Neuron (in vitro differentiated cells): ENCODE data around the gene PMPCB.
"Not testable (repeated sequence)": the region's sequence is repeated elsewhere in the genome, so short reads cannot be mapped to it uniquely, and the experiment has no call there.

Source experiments
- H2AFZ ChIP-seq: one replicate; pipeline ENCODE4 v1.6.1; 2013; ENCODE audit warnings: low read depth, mild to moderate bottlenecking, inconsistent platforms, low read length, moderate library complexity
- H3K27me3 ChIP-seq: one replicate; pipeline ENCODE4 v1.6.1; 2013; ENCODE audit warnings: low read length; ENCODE audit not compliant: insufficient read depth
- H3K36me3 ChIP-seq: one replicate; pipeline ENCODE4 v1.6.1; 2013; ENCODE audit warnings: low read length; ENCODE audit not compliant: insufficient read depth
- H3K4me1 ChIP-seq: one replicate; pipeline ENCODE4 v1.6.1; 2013; ENCODE audit warnings: low read length; ENCODE audit not compliant: insufficient read depth
- H3K4me3 ChIP-seq: 2 replicates; pipeline ENCODE4 v1.5.1; 2013; ENCODE audit warnings: mild to moderate bottlenecking, low read length, moderate library complexity
- H3K9me3 ChIP-seq: one replicate; pipeline ENCODE4 v1.6.1; 2013; ENCODE audit warnings: low read length

Gene PMPCB

GRCh38 chr7:103296901-103297836, at the start of gene PMPCB:
TSS of gene PMPCB (plus strand) at chr7:103297435. CDS start at chr7:103297460, 25 bp downstream.
- H3K4me3 ChIP-seq: peak within 1 kb of the TSS; percentile 94
- no peaks in the 10 kb centered on the region for H3K9me3 ChIP-seq
- no peaks in the 10 kb centered on the region for H3K27me3 ChIP-seq
- peaks cover 34% of the 10 kb centered on the region for H3K36me3 ChIP-seq
- H2AFZ ChIP-seq: peak within 1 kb of the TSS; percentile 86
- H3K4me1 ChIP-seq: peaks cover 24% of the 10 kb centered on the region

- not testable (repeated sequence) for H2AFZ ChIP-seq, H3K9me3 ChIP-seq, H3K36me3 ChIP-seq, H3K4me1 ChIP-seq, H3K27me3 ChIP-seq, H3K4me3 ChIP-seq
These were observed 43.3 kb upstream of the PMPCB start for GRCh38 chr7:103253699-103254506.

GRCh38 chr7:103264054-103264453, 33.2 kb upstream of the PMPCB start:
- H2AFZ ChIP-seq, H3K4me1 ChIP-seq, H3K27me3 ChIP-seq, H3K4me3 ChIP-seq, H3K36me3 ChIP-seq, H3K9me3 ChIP-seq: not testable (repeated sequence)

- not testable (repeated sequence) for H2AFZ ChIP-seq, H3K4me3 ChIP-seq, H3K36me3 ChIP-seq, H3K4me1 ChIP-seq, H3K9me3 ChIP-seq, H3K27me3 ChIP-seq
These were observed 31.0 kb upstream of the PMPCB start for GRCh38 chr7:103266229-103266628.

DNA sequence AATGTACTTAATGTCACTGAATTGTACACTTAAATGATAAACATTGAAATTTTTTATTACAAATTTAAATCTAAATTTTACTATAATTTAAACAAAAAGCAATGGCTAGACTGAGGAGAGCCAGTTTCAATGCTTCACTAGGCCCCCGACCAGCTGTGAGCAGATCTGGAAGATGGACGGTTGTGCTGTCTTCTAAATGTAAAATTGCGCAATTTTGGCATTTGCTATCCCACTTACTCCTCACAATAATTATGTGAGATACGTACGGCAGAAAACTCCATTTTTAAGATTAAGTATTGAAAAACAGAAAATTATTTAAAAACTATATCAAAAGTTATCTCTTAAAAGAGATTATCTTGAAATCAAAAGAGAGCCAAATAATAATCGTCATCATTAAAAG, 23.9 kb upstream of the PMPCB start:
- not testable (repeated sequence) for H3K9me3 ChIP-seq, H3K4me1 ChIP-seq

DNA sequence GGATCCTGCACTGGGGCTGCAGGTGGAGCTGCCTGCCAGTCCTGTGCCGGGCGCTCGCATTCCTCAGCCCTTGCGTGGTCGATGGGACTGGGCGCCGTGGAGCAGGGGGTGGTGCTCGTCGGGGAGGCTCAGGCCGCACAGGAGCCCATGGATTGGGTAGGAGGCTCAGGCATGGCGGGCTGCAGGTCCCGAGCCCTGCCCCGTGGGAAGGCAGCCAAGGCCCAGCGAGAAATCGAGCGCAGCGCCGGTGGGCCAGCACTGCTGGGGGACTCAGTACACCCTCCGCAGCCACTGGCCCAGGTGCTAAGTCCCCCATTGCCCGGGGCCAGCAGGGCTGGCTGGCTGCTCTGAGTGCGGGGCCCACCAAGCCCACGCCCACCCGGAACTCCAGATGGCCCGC, 22.4 kb upstream of the PMPCB start:
- H3K27me3 ChIP-seq, H2AFZ ChIP-seq, H3K9me3 ChIP-seq, H3K4me3 ChIP-seq, H3K4me1 ChIP-seq, H3K36me3 ChIP-seq: not testable (repeated sequence)

More for the DNA sequence above, 23.9 kb upstream of the PMPCB start:
- H2AFZ ChIP-seq, H3K36me3 ChIP-seq, H3K27me3 ChIP-seq, H3K4me3 ChIP-seq: not testable (repeated sequence)

- not testable (repeated sequence) for H2AFZ ChIP-seq, H3K9me3 ChIP-seq, H3K27me3 ChIP-seq, H3K4me1 ChIP-seq, H3K36me3 ChIP-seq, H3K4me3 ChIP-seq
These were observed 19.0 kb upstream of the PMPCB start for GRCh38 chr7:103278195-103278594.

- Histone ChIP-seq H3K4me3 (peak overlapping the region; percentile 64), H2AFZ (peak overlapping the region; percentile 68)
- not testable (repeated sequence) for H3K27me3 ChIP-seq, H3K36me3 ChIP-seq, H3K4me1 ChIP-seq, H3K9me3 ChIP-seq
These were observed 17.6 kb upstream of the PMPCB start for GRCh38 chr7:103279636-103279962.

DNA sequence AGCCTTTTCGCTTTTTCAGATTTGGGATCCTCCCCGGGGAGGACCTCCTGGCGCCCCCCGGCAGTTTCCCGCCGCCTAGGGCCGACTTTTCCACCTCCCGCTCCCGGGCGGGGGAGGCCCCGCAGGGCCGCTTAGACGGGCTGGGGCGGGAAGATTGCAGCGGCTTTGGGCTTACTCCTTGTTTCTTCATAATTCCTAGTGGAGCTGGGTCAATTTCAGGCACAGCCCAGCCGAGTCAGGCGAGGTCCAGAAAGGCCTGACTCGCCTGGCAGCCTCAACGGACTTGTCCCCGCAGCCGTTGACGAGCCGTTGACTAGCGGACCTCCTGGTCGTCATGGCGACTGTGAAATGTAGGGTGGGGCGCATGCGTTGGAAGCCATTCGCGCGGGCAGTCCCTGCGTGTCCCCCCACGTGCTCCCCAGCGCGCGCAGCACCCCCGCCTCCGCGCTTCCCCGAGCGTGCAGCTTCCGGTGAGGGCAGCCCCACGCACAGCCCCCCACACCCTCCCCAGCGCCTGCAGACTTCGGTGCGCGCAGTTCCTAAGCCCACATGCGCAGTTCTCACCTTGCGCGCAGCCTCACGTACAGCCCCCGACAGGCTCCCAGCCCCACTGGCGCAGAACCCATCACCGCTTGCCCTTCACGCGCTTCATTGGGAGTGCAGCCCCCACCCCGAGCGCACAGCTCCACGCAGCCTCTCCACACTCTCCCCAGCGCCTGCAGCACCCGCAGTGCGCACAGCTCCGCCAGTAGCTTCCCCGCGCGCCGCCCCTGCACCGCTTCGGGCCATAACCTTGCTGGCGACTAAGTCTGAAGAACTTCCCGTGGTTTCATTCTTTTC, 17.1 kb upstream of the PMPCB start:
- not testable (repeated sequence) for H3K36me3 ChIP-seq, H3K27me3 ChIP-seq, H3K9me3 ChIP-seq, H3K4me1 ChIP-seq
- Histone ChIP-seq H2AFZ (peak overlapping the region; percentile 68), H3K4me3 (peak overlapping the region; percentile 64)

GRCh38 chr7:103280803-103281155, 16.5 kb upstream of the PMPCB start:
- not testable (repeated sequence) for H3K9me3 ChIP-seq, H3K27me3 ChIP-seq, H3K36me3 ChIP-seq, H3K4me1 ChIP-seq
- Histone ChIP-seq H3K4me3 (peak overlapping the region; percentile 64), H2AFZ (peak overlapping the region; percentile 68)

DNA sequence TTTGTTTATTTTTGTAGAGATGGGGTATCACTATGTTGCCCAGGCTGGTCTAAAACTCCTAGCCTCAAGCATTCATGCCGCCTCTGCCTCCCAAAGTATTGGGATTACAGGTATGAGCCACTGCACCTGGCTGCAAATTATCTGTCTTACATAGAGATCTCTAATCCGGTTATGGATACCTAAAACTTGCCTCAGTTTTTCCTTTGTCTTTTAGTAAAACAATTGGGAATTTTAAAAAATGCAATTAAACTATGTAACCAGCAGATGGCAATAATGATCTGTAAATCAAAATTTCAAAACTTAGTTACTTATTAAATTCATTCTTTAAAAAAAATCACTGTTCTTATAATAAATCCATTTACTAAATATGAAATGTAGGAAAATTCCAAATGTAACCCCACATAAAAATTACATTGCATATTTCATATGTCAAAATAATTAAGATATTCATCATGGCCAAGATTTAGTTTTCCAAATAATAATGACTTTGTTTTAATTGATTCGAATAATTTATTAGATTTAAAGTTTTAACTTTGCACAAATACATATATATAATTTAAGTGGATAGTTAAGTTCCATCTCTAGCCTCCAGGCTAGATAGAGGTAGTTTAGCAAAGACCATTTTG, 14.3 kb upstream of the PMPCB start:
- H3K9me3 ChIP-seq, H3K4me3 ChIP-seq, H3K4me1 ChIP-seq, H3K36me3 ChIP-seq, H3K27me3 ChIP-seq, H2AFZ ChIP-seq: not testable (repeated sequence)

DNA sequence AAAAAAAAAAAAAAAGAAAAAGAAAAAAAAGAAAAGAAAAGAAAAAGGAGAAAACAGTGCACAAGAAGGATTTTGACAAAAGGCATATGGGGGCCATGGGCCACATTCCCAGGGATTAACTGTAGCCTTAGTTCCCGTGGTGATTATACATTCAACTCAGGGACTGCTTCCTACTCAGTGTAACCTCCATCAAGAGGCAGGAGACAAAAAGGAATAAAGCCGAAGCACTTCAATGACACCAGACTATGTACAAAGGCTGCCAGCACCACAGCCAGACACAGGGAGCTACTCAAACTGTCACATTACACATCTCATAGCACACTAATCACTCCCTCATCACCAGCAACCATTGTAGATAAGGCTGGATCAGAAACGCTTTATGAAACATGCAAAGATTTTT, 5.1 kb upstream of the PMPCB start:
- no peak overlapping the region for H3K4me3 ChIP-seq
- H2AFZ ChIP-seq: peak overlapping the region; percentile 4
- H3K9me3 ChIP-seq: no peaks in the 10 kb centered on the region
- H3K36me3 ChIP-seq: no peaks in the 10 kb centered on the region
- no peaks in the 10 kb centered on the region for H3K27me3 ChIP-seq
- peaks cover 8% of the 10 kb centered on the region for H3K4me1 ChIP-seq

- Histone ChIP-seq H3K36me3 (no peaks in the 10 kb centered on the region), H3K4me1 (peaks cover 17% of the 10 kb centered on the region), H3K27me3 (no peaks in the 10 kb centered on the region), H3K4me3 (no peak overlapping the region), H2AFZ (no peak overlapping the region), H3K9me3 (no peaks in the 10 kb centered on the region)
These were observed 3.7 kb upstream of the PMPCB start for GRCh38 chr7:103293526-103293925.
